Endodermal cell (in vitro differentiated cells): Measurements from ENCODE around the gene FAM53C. TPM values are rescaled to one million over a fixed set of nuclear protein-coding genes. Genes with fewer than 3 reads are reported as not detected.

Experiments
- DNase-seq: peaks from one replicate; pipeline ENCODE4 v3.0.0-alpha.2; 2017
- H3K27ac ChIP-seq: 2 replicates; pipeline ENCODE4 v1.5.1; 2013; ENCODE audit warnings: mild to moderate bottlenecking, low read depth, low read length, moderate library complexity
- H3K27me3 ChIP-seq: 2 replicates; pipeline ENCODE4 v1.6.1; 2013; ENCODE audit warnings: mild to moderate bottlenecking, low read length, moderate library complexity; ENCODE audit not compliant: insufficient read depth, control insufficient read depth, poor library complexity, severe bottlenecking
- H3K36me3 ChIP-seq: 2 replicates; pipeline ENCODE4 v1.7.0; 2013; ENCODE audit warnings: mild to moderate bottlenecking, low read length, moderate library complexity; ENCODE audit not compliant: control insufficient read depth, insufficient read depth
- H3K4me1 ChIP-seq: one replicate; pipeline ENCODE4 v1.7.0; 2013; ENCODE audit warnings: low read length; ENCODE audit not compliant: control insufficient read depth, insufficient read depth
- H3K4me3 ChIP-seq: 2 replicates; pipeline ENCODE4 v1.5.1; 2013; ENCODE audit warnings: mild to moderate bottlenecking, low read length, moderate library complexity
- H3K9ac ChIP-seq: 2 replicates; pipeline ENCODE4 v1.6.1; 2013; ENCODE audit warnings: mild to moderate bottlenecking, low read length, moderate library complexity; ENCODE audit not compliant: poor library complexity, severe bottlenecking; ENCODE audit errors: extremely low read depth
- H3K9me3 ChIP-seq: 2 replicates; pipeline ENCODE4 v1.6.1; 2013; ENCODE audit warnings: mild to moderate bottlenecking, low read length, moderate library complexity; ENCODE audit not compliant: control insufficient read depth
- H3K27ac Mint-ChIP-seq: 2 replicates; pipeline ENCODE4 v1.8.0; 2020; ENCODE audit warnings: mixed read lengths
- H3K27me3 Mint-ChIP-seq: 2 replicates; pipeline ENCODE4 v1.8.0; 2021; ENCODE audit warnings: mild to moderate bottlenecking, mixed read lengths; ENCODE audit not compliant: insufficient read depth
- H3K36me3 Mint-ChIP-seq: 2 replicates; pipeline ENCODE4 v1.8.0; 2020; ENCODE audit warnings: low read depth, mixed read lengths
- H3K4me1 Mint-ChIP-seq: 2 replicates; pipeline ENCODE4 v1.8.0; 2020; ENCODE audit warnings: mixed read lengths
- H3K4me3 Mint-ChIP-seq: 2 replicates; pipeline ENCODE4 v1.8.0; 2020; ENCODE audit warnings: mild to moderate bottlenecking, moderate library complexity, mixed read lengths
- H3K9me3 Mint-ChIP-seq: 2 replicates; pipeline ENCODE4 v1.8.0; 2020; ENCODE audit warnings: mild to moderate bottlenecking, mixed read lengths
- CTCF ChIP-seq: fragments of 200-600 bp; sonication (generic); conservative IDR thresholded peaks from 2 replicates; pipeline ENCODE4 v1.5.0; 2021; ENCODE audit warnings: antibody characterized with exemption, mild to moderate bottlenecking
- WGBS, 2 experiments: methylation state at CpG; one replicate each; pipeline versions ENCODE4 v1.1.5 to v1.1.7; 2013; ENCODE audit warnings: missing lambda C conversion rate in 2 of 2, mixed read lengths in 1 of 2; ENCODE audit not compliant: insufficient coverage in 1 of 2, insufficient read length in 1 of 2; 5-methylcytosine and 5-hydroxymethylcytosine counted together
- total RNA-seq, 2 donors: library from RNA; stranded (reverse); fragmentation: NEBNext Ultra II Directional in 1 of 2; extraction: Animal tissue kit (Norgen Biotek cat#: 25700) in 1 of 2; gene quantifications; 2 replicates in 1 of 2; 3 replicates in 1 of 2; pipeline ENCODE4 v1.2.1, GENCODE V29; 2021

Gene FAM53C
- total RNA-seq, 2 donors from 2014 or later: 41.6 to 46.4 TPM

DNA sequence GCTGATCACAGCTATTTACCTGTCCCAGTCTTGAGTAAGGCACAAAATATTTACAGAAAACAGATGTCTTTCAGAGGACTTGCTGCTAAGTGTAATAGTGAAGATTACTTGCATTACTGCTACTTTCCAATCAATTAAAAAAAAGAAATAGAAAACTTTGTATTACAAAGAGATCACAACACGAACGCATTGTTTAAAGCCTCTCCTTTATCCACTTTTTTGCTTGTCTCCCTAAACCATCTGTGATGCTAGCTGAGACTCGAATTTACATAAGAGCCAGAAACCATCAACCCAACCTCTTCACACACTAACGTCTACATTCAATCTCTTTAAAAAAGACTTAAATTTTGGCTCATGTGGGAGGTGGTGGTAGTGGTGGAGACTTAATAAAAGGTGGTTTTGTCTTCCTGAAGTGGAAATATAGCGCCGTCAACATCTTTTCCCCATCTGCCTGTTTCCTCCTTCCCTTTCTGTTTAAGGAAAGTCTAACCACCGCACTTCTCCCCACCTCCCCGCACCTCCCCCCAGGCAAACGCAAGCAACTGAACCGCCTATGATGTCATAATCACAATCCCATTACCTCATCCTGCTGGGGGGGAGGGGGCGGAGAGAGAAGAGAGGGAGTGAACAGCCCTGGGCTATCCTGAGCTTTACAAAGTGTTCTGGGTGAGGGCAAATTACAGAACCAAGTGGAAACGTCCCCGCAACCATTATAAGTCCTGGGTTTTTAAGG, 948 bp upstream of the FAM53C start:
- no peak for DNase-seq
- Histone ChIP-seq H3K27ac (peak overlapping the region; percentile 100), H3K36me3 (peaks cover 15% of the 10 kb centered on the region), H3K9me3 (no peaks in the 10 kb centered on the region), H3K4me1 (peaks cover 5% of the 10 kb centered on the region), H3K27me3 (no peaks in the 10 kb centered on the region), H3K9ac (peak overlapping the region; percentile 100), H3K4me3 (peak overlapping the region; percentile 100)
- H3K4me1 Mint-ChIP-seq: peaks cover 30% of the 10 kb centered on the region
- peaks cover 13% of the 10 kb centered on the region for H3K36me3 Mint-ChIP-seq
- 32 to 46% methylated on average over 4 to 13 of the region's 13 CpGs for WGBS, 2 experiments
- peak overlapping the region; percentile 100 for H3K27ac Mint-ChIP-seq
- no peak for TF ChIP-seq CTCF
- H3K9me3 Mint-ChIP-seq: no peaks in the 10 kb centered on the region
- no peaks in the 10 kb centered on the region for H3K27me3 Mint-ChIP-seq
- H3K4me3 Mint-ChIP-seq: peak overlapping the region; percentile 82

GRCh38 chr5:138338411-138339090, 485 bp downstream of the FAM53C start:
- DNase-seq: peak; percentile 62
- Mint-ChIP-seq H3K27me3 (no peaks in the 10 kb centered on the region), H3K36me3 (peaks cover 20% of the 10 kb centered on the region), H3K27ac (peak overlapping the region; percentile 96), H3K4me3 (peak overlapping the region; percentile 82), H3K4me1 (peaks cover 27% of the 10 kb centered on the region), H3K9me3 (no peaks in the 10 kb centered on the region)
- TF ChIP-seq CTCF: no peak
- 0% methylated on average over 1 to 22 of the region's 22 CpGs for WGBS, 2 experiments
- H3K27me3 ChIP-seq: no peaks in the 10 kb centered on the region
- no peaks in the 10 kb centered on the region for H3K9me3 ChIP-seq
- H3K4me3 ChIP-seq: peak overlapping the region; percentile 100
- peaks cover 24% of the 10 kb centered on the region for H3K36me3 ChIP-seq
- peak overlapping the region; percentile 100 for H3K9ac ChIP-seq
- peak overlapping the region; percentile 100 for H3K27ac ChIP-seq
- H3K4me1 ChIP-seq: peaks cover 5% of the 10 kb centered on the region

GRCh38 chr5:138339091-138339456, 1.0 kb downstream of the FAM53C start:
- no peaks in the 10 kb centered on the region for H3K9me3 Mint-ChIP-seq
- 0 to 9% methylated on average over 1 to 7 of the region's 7 CpGs for WGBS, 2 experiments
- peak overlapping the region; percentile 96 for H3K27ac Mint-ChIP-seq
- Histone ChIP-seq H3K9me3 (no peaks in the 10 kb centered on the region), H3K27ac (peak overlapping the region; percentile 100), H3K4me3 (peak overlapping the region; percentile 100), H3K36me3 (peaks cover 30% of the 10 kb centered on the region), H3K27me3 (no peaks in the 10 kb centered on the region), H3K9ac (peak overlapping the region; percentile 100), H3K4me1 (peaks cover 5% of the 10 kb centered on the region)
- H3K4me3 Mint-ChIP-seq: peak overlapping the region; percentile 82
- H3K27me3 Mint-ChIP-seq: no peaks in the 10 kb centered on the region
- peaks cover 31% of the 10 kb centered on the region for H3K4me1 Mint-ChIP-seq
- peaks cover 25% of the 10 kb centered on the region for H3K36me3 Mint-ChIP-seq
- peak; percentile 71 for DNase-seq
- TF ChIP-seq CTCF: no peak
